MCF 10A (cell line): ENCODE measurements around the gene FOXN3. TPM values are rescaled to one million over a fixed set of nuclear protein-coding genes. Genes with fewer than 3 reads are reported as not detected.

ENCODE experiments used
- BruUV-seq: library from RNA; stranded (reverse); fragments of 400-500 nt; replicated peaks from 2 replicates; lab custom pipeline; 2021; lab: Mats Ljungman, UMichigan
- CTCF ChIA-PET: fragments of 300-600 bp; sonication (Branson Sonifier 250); formaldehyde crosslinking; extraction: SDS; loops from one replicate; lab custom pipeline; 2021; ENCODE audit warnings: antibody characterized with exemption, inconsistent platforms; lab: Yijun Ruan, JAX
- POLR2A ChIA-PET: fragments of 300-600, 350-650 bp; sonication (Branson Sonifier 250); formaldehyde crosslinking; extraction: SDS; loops from one replicate; lab custom pipeline; 2020; ENCODE audit warnings: antibody characterized with exemption, inconsistent platforms; lab: Yijun Ruan, JAX
- DNase-seq: peaks from one replicate; pipeline ENCODE4 v3.0.0-alpha.2; 2018; ENCODE audit not compliant: unreplicated experiment
- H3K27ac Mint-ChIP-seq: one replicate; pipeline ENCODE4 v1.8.0; 2022; ENCODE audit warnings: mild to moderate bottlenecking, low read depth, mixed read lengths; ENCODE audit not compliant: unreplicated experiment
- H3K27me3 Mint-ChIP-seq: one replicate; pipeline ENCODE4 v1.8.0; 2022; ENCODE audit warnings: mixed read lengths; ENCODE audit not compliant: insufficient read depth, unreplicated experiment
- H3K36me3 Mint-ChIP-seq: one replicate; pipeline ENCODE4 v1.8.0; 2022; ENCODE audit warnings: mild to moderate bottlenecking, moderate library complexity, mixed read lengths; ENCODE audit not compliant: insufficient read depth, unreplicated experiment
- H3K4me1 Mint-ChIP-seq: one replicate; pipeline ENCODE4 v1.8.0; 2022; ENCODE audit warnings: mixed read lengths; ENCODE audit not compliant: insufficient read depth, unreplicated experiment
- H3K4me3 Mint-ChIP-seq: one replicate; pipeline ENCODE4 v1.8.0; 2022; ENCODE audit warnings: mild to moderate bottlenecking, moderate library complexity, mixed read lengths; ENCODE audit not compliant: unreplicated experiment
- H3K9me3 Mint-ChIP-seq: one replicate; pipeline ENCODE4 v1.8.0; 2022; ENCODE audit warnings: mixed read lengths; ENCODE audit not compliant: unreplicated experiment
- intact Hi-C: fragments of 100-400 bp; cut with micrococcal nuclease; formaldehyde crosslinking; loops from 2 replicates; pipeline ENCODE4 v1.14.1; 2022
- total RNA-seq: library from RNA; stranded (reverse); gene quantifications from 2 replicates; pipeline ENCODE4 v1.2.3, GENCODE V29; 2022
- TF ChIP-seq, protein P1 (sequence below): fragments of 200-600 bp; IDR thresholded peaks from one replicate; pipeline ENCODE4 v1.8.0; 2022; ENCODE audit warnings: antibody characterized with exemption, mild to moderate bottlenecking; ENCODE audit not compliant: unreplicated experiment

The FOXN3 gene
- total RNA-seq, 1 experiment from 2014 or later: 27.1 TPM

GRCh38 chr14:89416002-89416995, 734 bp downstream of the FOXN3 start:
- POLR2A ChIA-PET: interaction anchor here (0.6 to 2.1 kb wide), 25 partner anchors 9 to 1631 kb away, joined by 3 to 15 read pairs (median 5); partner anchors contain the start of gene TDP1

GRCh38 chr14:89415159-89415558, 1.9 kb downstream of the FOXN3 start:
- H3K9me3 Mint-ChIP-seq: no peaks in the 10 kb centered on the region
- no peak for DNase-seq
- intact Hi-C loops: loop anchor here (5.0 kb wide), 4 partner anchors 127 to 502 kb away; no protein-coding TSS in a partner anchor
- peaks cover 20% of the 10 kb centered on the region for H3K4me1 Mint-ChIP-seq
- peak overlapping the region; percentile 90 for H3K4me3 Mint-ChIP-seq
- TSS peak; percentile 36 for BruUV-seq
- CTCF ChIA-PET: interaction anchor here (0.7 to 1.7 kb wide), 6 partner anchors 9 to 493 kb away, joined by 3 to 9 read pairs (median 3); no protein-coding TSS in a partner anchor
- H3K36me3 Mint-ChIP-seq: peaks cover 9% of the 10 kb centered on the region
- H3K27me3 Mint-ChIP-seq: no peaks in the 10 kb centered on the region
- H3K27ac Mint-ChIP-seq: peak overlapping the region; percentile 82
- TF ChIP-seq, protein P1, sequence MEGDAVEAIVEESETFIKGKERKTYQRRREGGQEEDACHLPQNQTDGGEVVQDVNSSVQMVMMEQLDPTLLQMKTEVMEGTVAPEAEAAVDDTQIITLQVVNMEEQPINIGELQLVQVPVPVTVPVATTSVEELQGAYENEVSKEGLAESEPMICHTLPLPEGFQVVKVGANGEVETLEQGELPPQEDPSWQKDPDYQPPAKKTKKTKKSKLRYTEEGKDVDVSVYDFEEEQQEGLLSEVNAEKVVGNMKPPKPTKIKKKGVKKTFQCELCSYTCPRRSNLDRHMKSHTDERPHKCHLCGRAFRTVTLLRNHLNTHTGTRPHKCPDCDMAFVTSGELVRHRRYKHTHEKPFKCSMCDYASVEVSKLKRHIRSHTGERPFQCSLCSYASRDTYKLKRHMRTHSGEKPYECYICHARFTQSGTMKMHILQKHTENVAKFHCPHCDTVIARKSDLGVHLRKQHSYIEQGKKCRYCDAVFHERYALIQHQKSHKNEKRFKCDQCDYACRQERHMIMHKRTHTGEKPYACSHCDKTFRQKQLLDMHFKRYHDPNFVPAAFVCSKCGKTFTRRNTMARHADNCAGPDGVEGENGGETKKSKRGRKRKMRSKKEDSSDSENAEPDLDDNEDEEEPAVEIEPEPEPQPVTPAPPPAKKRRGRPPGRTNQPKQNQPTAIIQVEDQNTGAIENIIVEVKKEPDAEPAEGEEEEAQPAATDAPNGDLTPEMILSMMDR: no peak
- POLR2A ChIA-PET: interaction anchor here (0.5 to 2.1 kb wide), 14 partner anchors 9 to 541 kb away, joined by 3 to 15 read pairs (median 6); partner anchors contain the start of gene TDP1

More at GRCh38 chr14:89416002-89416995, 734 bp downstream of the FOXN3 start:
- peaks cover 20% of the 10 kb centered on the region for H3K4me1 Mint-ChIP-seq
- peak overlapping the region; percentile 82 for H3K27ac Mint-ChIP-seq
- TF ChIP-seq, protein P1: no peak
- peaks cover 9% of the 10 kb centered on the region for H3K36me3 Mint-ChIP-seq
- no peaks in the 10 kb centered on the region for H3K27me3 Mint-ChIP-seq
- intact Hi-C loops: loop anchor here (1.0 to 5.0 kb wide), 8 partner anchors 93 to 501 kb away; no protein-coding TSS in a partner anchor
- peak; percentile 98 for DNase-seq
- BruUV-seq: no TSS peak
- CTCF ChIA-PET: interaction anchor here (0.7 to 1.7 kb wide), 6 partner anchors 10 to 388 kb away, joined by 3 to 9 read pairs (median 4); no protein-coding TSS in a partner anchor
- peak overlapping the region; percentile 90 for H3K4me3 Mint-ChIP-seq
- no peaks in the 10 kb centered on the region for H3K9me3 Mint-ChIP-seq

- Mint-ChIP-seq H3K9me3 (no peaks in the 10 kb centered on the region), H3K4me3 (no peak overlapping the region), H3K36me3 (peaks cover 13% of the 10 kb centered on the region), H3K27ac (no peak overlapping the region), H3K4me1 (peaks cover 32% of the 10 kb centered on the region), H3K27me3 (no peaks in the 10 kb centered on the region)
- CTCF ChIA-PET: no interaction called here
- TF ChIP-seq, protein P1: no peak
- intact Hi-C loops: no loop called here
- POLR2A ChIA-PET: interaction anchor here (0.6 kb wide), 1 partner anchor 17 kb away, joined by 4 read pairs; no protein-coding TSS in a partner anchor
- no TSS peak for BruUV-seq
- no peak for DNase-seq
These were observed 5.1 kb downstream of the FOXN3 start for GRCh38 chr14:89411976-89412375.

DNA sequence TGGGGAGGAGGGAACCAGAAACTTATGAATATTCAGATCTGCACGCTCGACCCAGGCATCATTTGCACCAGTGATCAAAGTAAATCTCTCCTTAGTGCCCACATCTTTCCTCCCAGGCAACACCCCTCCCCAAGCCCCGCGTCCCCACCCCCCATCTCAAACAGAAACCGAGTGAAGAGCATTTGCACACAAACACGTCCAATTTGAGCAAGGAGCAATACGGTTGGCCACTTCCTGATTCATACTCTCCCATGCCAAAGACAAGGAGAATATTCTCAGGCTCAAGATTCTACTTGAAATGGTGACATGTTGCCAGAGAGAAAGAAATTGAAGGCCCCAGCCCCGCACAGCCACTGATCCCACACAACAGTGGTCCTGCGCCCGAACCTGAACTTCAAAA, 7.1 kb downstream of the FOXN3 start:
- DNase-seq: no peak
- CTCF ChIA-PET: interaction anchor here (0.6 to 1.4 kb wide), 3 partner anchors 70 to 369 kb away, joined by 3 read pairs; no protein-coding TSS in a partner anchor
- Mint-ChIP-seq H3K36me3 (peaks cover 17% of the 10 kb centered on the region), H3K27ac (no peak overlapping the region), H3K9me3 (no peaks in the 10 kb centered on the region), H3K27me3 (no peaks in the 10 kb centered on the region), H3K4me3 (no peak overlapping the region), H3K4me1 (peaks cover 30% of the 10 kb centered on the region)
- POLR2A ChIA-PET: interaction anchor here (0.6 to 1.6 kb wide), 3 partner anchors 18 to 445 kb away, joined by 3 to 4 read pairs (median 3); no protein-coding TSS in a partner anchor
- intact Hi-C loops: no loop called here
- no TSS peak for BruUV-seq
- TF ChIP-seq, protein P1: no peak
